WI38 (cell line): Measurements from ENCODE around the gene KIF25.

Experiments
- H3K4me3 ChIP-seq: 2 replicates; pipeline ENCODE4 v1.5.1; 2011; ENCODE audit warnings: low read depth, mild to moderate bottlenecking, control low read depth, low read length
- TF ChIP-seq, protein P1 (sequence below): IDR thresholded peaks from 2 replicates; pipeline ENCODE4 v1.5.1; 2012; ENCODE audit warnings: low read depth, mild to moderate bottlenecking, control low read depth, low read length

KIF25 gene

DNA sequence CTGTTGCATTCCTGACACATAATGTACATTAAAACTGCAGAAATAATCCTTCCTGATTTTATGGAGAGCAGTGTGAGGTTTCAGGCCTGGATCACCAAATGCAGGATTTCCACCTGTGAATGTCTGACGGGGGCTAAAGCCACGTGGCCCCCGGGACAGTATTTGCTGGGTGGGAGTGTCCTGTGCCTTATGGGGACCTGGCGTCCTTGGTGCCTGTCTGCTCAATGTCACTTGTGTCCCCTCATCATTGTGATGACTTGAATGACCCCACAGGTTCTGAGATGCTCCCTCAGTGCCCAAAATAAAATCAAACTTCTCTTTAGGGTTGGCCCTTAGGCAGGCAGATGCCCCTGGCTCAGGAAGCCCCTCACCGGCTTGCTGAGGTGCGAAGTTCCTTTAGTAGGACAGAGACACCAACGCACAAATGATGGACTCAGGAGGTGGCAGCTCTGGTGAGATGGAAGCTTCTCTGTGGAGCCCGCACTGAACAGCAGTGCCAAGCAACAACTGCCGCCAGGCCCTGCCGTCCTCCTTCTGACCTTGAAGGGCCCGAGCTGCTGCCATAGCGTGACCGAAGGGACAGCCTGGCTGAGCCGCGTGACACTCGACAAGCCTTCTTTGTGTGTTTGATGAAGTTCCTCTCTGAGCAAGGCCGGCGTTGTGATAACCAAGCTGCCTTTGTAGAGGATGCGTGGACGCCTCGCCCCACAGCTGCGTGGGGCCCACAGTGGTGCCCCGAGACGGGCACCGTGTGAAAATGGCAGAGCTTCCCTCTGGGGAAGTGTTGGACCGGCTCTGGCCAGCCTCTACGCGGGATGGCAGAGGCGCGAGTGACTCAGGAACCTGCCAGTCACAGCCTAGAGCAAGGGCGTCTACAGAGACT, 50.6 kb downstream of the KIF25 start:
- H3K4me3 ChIP-seq = no peak overlapping the region
- TF ChIP-seq, protein P1, sequence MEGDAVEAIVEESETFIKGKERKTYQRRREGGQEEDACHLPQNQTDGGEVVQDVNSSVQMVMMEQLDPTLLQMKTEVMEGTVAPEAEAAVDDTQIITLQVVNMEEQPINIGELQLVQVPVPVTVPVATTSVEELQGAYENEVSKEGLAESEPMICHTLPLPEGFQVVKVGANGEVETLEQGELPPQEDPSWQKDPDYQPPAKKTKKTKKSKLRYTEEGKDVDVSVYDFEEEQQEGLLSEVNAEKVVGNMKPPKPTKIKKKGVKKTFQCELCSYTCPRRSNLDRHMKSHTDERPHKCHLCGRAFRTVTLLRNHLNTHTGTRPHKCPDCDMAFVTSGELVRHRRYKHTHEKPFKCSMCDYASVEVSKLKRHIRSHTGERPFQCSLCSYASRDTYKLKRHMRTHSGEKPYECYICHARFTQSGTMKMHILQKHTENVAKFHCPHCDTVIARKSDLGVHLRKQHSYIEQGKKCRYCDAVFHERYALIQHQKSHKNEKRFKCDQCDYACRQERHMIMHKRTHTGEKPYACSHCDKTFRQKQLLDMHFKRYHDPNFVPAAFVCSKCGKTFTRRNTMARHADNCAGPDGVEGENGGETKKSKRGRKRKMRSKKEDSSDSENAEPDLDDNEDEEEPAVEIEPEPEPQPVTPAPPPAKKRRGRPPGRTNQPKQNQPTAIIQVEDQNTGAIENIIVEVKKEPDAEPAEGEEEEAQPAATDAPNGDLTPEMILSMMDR = no peak

DNA sequence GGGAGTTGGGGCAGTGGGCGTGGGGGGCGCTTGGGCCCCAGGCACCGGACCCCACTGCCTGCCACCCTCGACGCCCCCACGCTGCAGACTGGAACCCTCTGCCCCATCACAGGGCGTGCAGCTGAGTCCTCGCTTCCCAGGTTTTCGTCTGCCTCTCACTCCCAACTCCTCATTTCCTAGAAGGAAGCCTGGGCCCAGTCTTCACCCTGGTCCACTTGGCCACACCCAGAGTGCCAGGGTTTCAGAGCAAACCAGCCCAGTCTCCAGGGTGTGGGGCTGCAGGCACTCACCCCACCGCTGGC, 51.2 kb downstream of the KIF25 start:
- H3K4me3 ChIP-seq = no peak overlapping the region
- TF ChIP-seq, protein P1 = no peak

- TF ChIP-seq, protein P1 = no peak
- H3K4me3 ChIP-seq = no peak overlapping the region
Observed at GRCh38 chr6:168049277-168049676, 51.8 kb downstream of the KIF25 start.

DNA sequence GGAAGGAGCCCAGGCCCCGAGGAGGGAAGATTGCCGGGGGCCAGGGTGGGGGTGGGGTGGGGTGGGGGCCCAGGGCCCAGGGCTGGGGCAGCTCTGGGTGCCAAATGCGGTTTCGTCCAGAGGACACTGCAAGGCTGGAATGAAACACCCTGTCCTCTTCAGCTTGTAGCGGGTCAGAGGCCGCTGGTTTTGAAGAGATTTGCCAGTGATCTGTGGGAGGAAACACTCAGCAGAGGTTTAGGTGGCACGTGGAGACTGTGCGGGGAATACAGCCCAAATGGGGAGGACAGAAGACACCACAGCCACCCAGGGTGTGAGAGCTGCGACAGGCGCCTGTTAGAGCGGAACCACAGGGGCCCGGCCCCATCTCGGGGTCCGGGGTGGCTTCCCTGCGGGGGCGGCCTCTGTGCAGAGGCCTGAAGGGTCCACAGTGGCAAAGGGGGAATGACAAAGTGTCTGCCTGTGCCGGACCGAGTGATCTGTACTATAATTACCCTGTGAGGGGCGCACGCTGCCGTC, 52.3 kb downstream of the KIF25 start:
- TF ChIP-seq, protein P1 = no peak
- H3K4me3 ChIP-seq = no peak overlapping the region

DNA sequence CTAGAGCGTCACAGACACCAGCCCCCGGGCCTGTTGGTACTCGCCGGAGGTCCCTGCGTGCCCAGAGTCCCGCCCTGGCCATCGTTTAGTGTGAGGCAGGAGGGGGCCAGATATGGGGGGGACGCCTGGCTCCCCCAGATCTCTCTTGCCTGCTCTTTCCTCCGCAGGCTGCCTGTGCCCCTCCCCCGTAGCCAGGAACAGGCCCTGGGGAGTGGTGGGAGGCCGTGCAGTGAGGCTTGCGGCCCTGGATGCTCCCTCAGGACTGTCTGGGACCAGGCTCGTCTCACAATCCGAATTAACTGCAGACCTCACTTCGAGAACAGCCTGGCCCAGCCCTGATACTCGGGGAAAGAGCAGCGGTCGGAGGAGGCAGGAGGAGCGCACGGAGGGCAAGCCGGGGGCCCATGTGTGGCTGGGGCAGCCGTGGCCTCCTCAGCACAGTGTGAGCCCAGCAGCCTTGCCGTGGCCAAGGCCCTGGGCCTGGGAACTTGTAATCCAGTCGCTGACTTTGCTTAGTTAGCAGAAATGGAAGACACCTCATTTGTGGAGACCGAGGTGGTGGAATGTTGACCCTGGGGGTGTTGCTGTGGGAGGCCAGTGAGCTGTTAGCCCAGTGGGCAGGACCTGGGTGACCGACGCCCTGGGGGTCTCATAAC, 52.9 kb downstream of the KIF25 start:
- TF ChIP-seq, protein P1 = no peak
- no peak overlapping the region for H3K4me3 ChIP-seq

- no peak overlapping the region for H3K4me3 ChIP-seq
- TF ChIP-seq, protein P1 = no peak
Observed at GRCh38 chr6:168050881-168051586, 53.6 kb downstream of the KIF25 start.

- TF ChIP-seq, protein P1 = no peak
- H3K4me3 ChIP-seq = no peak overlapping the region
Observed at GRCh38 chr6:168051648-168052047, 54.2 kb downstream of the KIF25 start.
